Measurements from ENCODE around the gene SEC23B. TPM values are rescaled to one million over a fixed set of nuclear protein-coding genes. Genes with fewer than 3 reads are reported as not detected.
A peak's percentile ranks its signal among the peaks of the same experiment; 100 is the strongest.

Gene SEC23B
- total RNA-seq, 2 experiments from 2014 or later: 88.5 to 89.3 TPM

DNA sequence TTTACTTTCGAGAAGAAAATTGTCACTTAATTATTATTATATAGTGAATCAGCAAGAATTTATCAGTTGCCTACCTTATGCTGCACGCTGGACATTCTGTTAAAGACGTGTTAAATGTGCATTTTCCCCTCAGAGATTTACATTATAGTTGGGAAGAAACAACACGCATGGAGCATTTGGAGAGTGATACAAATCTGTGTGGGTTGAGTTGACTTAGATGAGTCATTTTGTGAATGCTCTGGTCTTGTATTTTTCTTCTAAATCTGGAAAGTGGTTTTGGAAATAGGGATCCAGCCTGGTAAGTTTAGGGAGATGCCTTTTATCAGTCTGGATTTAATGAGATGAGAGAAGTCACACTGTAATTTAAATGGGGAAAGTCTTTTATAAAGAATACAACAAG lies 35.5 kb downstream of the SEC23B start:
- Mint-ChIP-seq H3K27ac (no peak overlapping the region), H3K4me3 (no peak overlapping the region)
- POLR2A ChIA-PET: no interaction called here

DNA sequence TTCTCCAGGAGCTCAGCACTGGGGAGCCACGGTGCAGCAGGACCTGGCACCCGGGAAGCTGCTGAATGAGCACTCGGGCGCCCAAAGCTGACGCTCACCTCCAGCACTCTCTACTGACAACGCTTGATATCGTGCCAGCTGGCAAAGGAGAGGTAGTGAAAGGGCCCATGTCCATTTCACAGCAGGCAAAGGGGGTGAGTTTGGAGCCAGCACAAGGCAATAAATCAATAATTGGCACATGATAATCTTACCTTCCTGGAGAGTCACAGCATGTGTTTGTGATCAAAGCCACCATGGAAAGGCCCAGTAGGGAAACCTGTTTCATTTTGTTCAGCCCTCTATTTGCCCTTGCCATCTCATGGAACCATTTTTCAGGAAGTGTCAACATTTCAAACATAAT lies 36.2 kb downstream of the SEC23B start:
- POLR2A ChIA-PET: no interaction called here
- Mint-ChIP-seq H3K4me3 (no peak overlapping the region), H3K9me3 (no peaks in the 10 kb centered on the region), H3K27ac (no peak overlapping the region), H3K4me1 (ENCODE audit: low read depth) (no peaks in the 10 kb centered on the region), H3K36me3 (ENCODE audit: low read depth) (peaks cover 49% of the 10 kb centered on the region), H3K27me3 (no peaks in the 10 kb centered on the region)
- intact Hi-C loops (cut with micrococcal nuclease): no loop called here
- CTCF ChIA-PET: no interaction called here
- TF ChIP-seq CTCF (IDR thresholded peaks at IDR 0.05): no peak
- no peak for ATAC-seq
- DNase-seq: no peak

More for the DNA sequence above, 35.5 kb downstream of the SEC23B start:
- no peaks in the 10 kb centered on the region for H3K9me3 Mint-ChIP-seq
- TF ChIP-seq CTCF (IDR thresholded peaks at IDR 0.05): no peak
- DNase-seq: no peak
- CTCF ChIA-PET: no interaction called here
- no peaks in the 10 kb centered on the region for H3K4me1 Mint-ChIP-seq (ENCODE audit: low read depth)
- peaks cover 45% of the 10 kb centered on the region for H3K36me3 Mint-ChIP-seq (ENCODE audit: low read depth)
- H3K27me3 Mint-ChIP-seq: no peaks in the 10 kb centered on the region
- ATAC-seq: no peak
- intact Hi-C loops (cut with micrococcal nuclease): no loop called here

GRCh38 chr20:18545566-18545965 lies 37.8 kb downstream of the SEC23B start:
- H3K36me3 Mint-ChIP-seq (ENCODE audit: low read depth): peaks cover 45% of the 10 kb centered on the region
- intact Hi-C loops (cut with micrococcal nuclease): no loop called here
- no peak overlapping the region for H3K4me3 Mint-ChIP-seq
- H3K27me3 Mint-ChIP-seq: no peaks in the 10 kb centered on the region
- ChIA-PET POLR2A (no interaction called here), CTCF (no interaction called here)
- no peaks in the 10 kb centered on the region for H3K4me1 Mint-ChIP-seq (ENCODE audit: low read depth)
- H3K27ac Mint-ChIP-seq: no peak overlapping the region
- H3K9me3 Mint-ChIP-seq: no peaks in the 10 kb centered on the region
- ATAC-seq: no peak
- no peak for DNase-seq
- no peak for TF ChIP-seq CTCF (IDR thresholded peaks at IDR 0.05)

DNA sequence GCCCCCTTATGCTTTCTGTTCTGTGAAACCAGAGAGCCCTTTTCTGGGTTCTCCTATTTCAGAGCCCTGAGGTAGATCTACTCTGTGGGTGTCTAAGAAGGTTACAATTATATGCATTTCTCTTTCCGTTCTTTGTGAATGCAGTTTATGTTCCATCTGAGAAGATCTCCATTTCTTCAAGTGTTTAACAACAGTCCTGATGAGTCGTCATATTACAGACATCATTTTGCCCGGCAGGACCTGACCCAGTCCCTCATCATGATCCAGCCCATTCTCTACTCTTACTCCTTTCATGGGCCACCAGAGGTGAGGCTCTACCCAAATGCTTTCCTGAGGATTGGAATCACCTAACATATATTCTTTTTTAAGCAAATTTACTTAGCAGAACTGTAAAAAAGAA lies 40.7 kb downstream of the SEC23B start:
- Mint-ChIP-seq H3K27me3 (no peaks in the 10 kb centered on the region), H3K9me3 (no peaks in the 10 kb centered on the region), H3K4me1 (ENCODE audit: low read depth) (no peaks in the 10 kb centered on the region), H3K27ac (no peak overlapping the region), H3K4me3 (no peak overlapping the region), H3K36me3 (ENCODE audit: low read depth) (peaks cover 36% of the 10 kb centered on the region)
- no peak for DNase-seq
- CTCF ChIA-PET: no interaction called here
- ATAC-seq: no peak
- intact Hi-C loops (cut with micrococcal nuclease): no loop called here
- POLR2A ChIA-PET: no interaction called here
- no peak for TF ChIP-seq CTCF (IDR thresholded peaks at IDR 0.05)

DNA sequence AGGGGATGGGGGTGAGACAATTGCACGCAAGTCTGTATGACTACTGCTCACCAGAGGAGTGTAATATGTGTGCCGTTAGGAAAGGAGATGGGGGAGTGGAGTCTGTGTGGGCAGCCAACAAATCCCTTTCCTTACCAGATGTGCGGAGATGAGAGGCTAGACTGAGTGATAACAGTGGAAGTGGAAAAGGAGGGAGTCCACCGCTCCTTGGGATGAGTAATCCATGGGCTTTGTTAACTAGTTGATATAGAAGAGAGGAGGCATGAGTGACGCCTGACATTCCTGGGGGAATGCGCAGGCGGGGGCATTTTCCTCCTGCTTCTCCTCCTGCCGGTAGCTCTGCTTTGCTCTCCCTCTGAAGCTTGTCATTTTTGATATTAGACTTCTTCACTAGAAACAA lies 46.0 kb downstream of the SEC23B start:
- ATAC-seq (no peak), DNase-seq (no peak)
- Mint-ChIP-seq H3K4me1 (ENCODE audit: low read depth) (no peaks in the 10 kb centered on the region), H3K9me3 (no peaks in the 10 kb centered on the region), H3K4me3 (no peak overlapping the region), H3K27ac (peak overlapping the region; percentile 3), H3K36me3 (ENCODE audit: low read depth) (peaks cover 50% of the 10 kb centered on the region), H3K27me3 (no peaks in the 10 kb centered on the region)
- intact Hi-C loops (cut with micrococcal nuclease): no loop called here
- ChIA-PET POLR2A (interaction anchor here (1.4 kb wide), 1 partner anchor 25 kb away, joined by 3 read pairs; no protein-coding TSS in a partner anchor), CTCF (no interaction called here)
- TF ChIP-seq CTCF (IDR thresholded peaks at IDR 0.05): no peak
